Loucy (cell line): ENCODE results near the gene CETP.

ENCODE experiments used
- CTCF ChIP-seq: fragments of 200-600 bp; sonication (generic); conservative IDR thresholded peaks from 2 replicates; pipeline ENCODE4 v1.5.1; 2014; ENCODE audit warnings: mild to moderate bottlenecking, antibody characterized with exemption, low read length
- EZH2phosphoT487 ChIP-seq: fragments of 200-600 bp; IDR thresholded peaks from 2 replicates; pipeline ENCODE4 v1.6.1; 2018; ENCODE audit warnings: antibody characterized with exemption, mild to moderate bottlenecking, moderate library complexity, borderline replicate concordance

DNA sequence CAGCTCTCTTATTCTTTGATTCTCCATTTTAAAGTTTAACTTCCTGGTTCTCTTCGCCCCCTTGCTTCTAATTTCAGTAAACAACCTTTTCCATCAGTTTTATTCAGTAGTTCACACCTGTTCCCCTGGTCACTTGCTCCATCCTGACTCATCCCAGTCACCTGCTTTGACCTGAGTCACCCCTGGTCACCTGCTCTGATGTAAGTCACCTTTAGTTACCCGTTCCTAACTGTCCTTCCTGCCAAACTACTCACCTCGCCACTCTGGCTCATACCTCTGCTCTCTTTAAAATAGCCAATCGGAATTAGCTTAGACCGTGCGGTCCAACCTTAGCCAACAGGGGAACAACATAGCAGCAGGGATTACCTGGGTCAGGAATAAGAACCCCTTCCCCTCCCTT, 22.9 kb downstream of the CETP start:
- TF ChIP-seq CTCF (no peak), EZH2phosphoT487 (no peak)
